SW 1271 (cell line): ENCODE measurements around the gene TRAFD1.
"Not testable (repeated sequence)": the region's sequence is repeated elsewhere in the genome, so short reads cannot be mapped to it uniquely, and the experiment has no call there.

Source experiments
- DNase-seq, 2 experiments: peaks; one replicate each; lab custom pipeline; 2025; lab: John Stamatoyannopoulos, UW

Gene TRAFD1

DNA sequence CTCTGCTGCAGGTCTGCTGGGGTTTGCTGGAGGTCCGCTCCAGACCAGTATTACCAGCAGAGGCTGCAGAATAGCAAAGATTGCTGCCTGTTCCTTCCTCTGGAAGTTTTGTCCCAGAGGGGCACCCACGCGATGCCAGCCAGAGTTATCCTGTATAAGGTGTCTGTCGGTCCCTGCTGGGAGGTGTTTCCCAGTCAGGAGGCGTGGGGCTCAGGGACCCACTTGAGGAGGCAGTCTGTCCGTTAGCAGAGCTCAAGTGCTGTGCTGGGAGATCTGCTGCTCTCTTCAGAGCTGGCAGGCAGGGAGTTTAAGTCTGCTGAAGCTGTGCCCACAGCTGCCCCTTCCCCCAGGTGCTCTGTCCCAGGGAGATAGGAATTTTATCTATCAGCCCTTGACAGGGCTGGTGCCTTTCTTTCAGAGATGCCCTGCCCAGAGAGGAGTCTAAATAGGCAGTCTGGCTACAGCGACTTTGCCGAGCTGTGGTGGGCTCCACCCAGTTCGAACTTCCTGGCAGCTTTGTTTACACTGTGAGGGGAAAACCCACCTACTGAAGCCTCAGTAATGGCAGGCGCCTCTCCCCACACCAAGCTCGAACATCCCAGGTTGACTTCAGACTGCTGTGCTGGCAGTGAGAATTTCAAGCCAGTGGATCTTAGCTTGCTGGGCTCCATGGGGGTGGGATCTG lies 33.2 kb downstream of the TRAFD1 start:
- not testable (repeated sequence) for DNase-seq

DNA sequence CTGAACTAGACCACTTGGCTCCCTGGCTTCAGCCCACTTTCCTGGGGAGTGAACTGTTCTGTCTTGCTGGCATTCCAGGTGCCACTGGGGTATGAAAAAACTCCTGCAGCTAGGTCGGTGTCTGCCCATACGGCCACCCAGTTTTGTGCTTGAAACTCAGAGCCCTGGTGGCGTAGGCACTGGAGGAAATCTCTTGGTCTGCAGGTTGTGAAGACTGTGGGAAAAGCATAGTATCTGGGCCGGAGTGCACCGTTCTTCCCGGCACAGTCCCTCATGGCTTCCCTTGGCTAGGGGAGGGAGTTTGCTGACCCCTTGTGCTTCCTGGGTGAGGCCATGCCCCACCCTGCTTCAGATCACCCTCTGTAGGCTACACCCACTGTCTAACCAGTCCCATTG lies 33.8 kb downstream of the TRAFD1 start:
- no peak for DNase-seq

DNA sequence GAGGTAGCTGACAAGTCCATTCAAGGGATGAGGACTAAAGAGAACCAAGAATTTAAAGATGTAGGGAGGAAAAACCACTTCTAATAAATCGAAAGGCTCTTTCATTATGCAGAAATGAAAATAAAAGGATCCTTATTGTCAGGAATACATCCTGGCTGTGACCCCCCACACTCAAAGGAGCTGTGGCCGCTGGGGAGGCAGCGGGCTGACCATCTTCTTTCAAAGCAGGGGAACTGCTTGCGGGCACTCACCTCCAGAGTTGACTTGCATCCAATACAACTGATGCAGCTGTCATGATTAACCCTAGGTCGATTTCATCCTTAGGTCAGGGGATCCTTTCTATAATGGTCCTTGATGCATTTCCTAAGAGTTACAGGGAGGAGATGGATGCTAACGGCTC lies 35.3 kb downstream of the TRAFD1 start:
- no peak for DNase-seq

DNA sequence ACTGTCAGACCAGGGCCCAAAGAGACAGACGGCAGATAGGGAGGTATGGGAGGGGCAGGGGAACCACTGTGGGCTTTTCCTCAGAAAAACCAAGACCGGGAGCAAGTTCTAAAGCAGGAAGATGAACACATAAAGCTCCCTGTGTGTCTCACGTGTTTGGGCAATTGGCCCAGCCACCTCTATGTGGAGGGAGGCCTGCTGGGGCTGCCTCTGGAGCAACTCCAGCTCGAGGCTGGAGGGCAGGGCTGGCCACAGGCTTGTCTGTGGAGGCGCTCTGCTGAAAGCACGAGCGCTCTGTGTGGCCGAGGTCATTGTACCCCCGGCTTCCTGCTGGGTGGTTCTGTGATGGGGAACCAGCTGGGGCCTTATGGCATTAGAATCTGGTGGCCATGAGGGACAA lies 36.4 kb downstream of the TRAFD1 start:
- DNase-seq = no peak

DNA sequence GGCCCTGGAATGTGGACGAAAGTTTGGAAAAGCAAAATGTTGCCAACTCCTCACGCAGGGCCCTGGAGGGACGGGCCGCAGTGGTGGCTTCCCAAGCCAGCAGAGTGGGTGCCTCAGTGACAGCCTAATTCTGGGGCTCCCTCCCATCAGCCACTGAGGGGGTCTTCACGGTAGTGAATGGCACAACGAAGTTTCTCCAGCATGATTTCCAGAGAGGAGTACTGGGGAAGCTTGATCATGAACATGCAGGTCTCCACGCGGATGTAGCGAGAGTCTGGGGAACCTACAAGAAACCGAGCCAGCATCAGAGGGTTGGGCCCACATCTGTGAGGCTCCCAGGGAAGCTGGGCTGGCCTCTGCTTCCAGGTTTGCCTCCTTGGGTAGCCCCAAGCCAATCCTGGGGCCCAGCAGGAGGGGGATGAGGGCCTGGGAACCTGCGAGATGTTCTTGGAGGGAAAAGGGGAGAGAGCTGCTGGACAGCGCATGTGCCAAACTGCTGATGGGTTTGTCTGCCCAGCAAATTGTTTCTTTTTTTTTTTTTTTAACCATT lies 37.0 kb downstream of the TRAFD1 start:
- no peak for DNase-seq

DNA sequence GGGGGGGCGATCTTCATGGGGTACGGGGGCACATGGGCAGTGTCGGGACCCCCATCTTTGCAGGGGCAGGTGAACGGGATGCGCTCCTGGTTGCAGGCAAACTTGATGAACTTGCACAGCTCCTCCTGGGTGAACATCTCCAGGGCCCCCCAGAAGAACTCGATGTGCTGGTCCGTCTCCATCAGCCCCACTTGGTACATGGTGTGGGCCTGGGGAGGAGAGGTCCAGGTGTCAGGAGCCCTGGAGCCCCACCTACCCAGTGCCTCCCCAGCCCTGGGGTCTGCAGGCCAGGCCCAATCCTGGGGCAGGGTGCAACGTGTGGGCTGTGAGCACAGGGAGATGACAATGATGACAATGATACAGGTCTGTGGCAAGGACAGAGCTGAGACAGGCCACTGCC lies 37.7 kb downstream of the TRAFD1 start:
- DNase-seq = no peak

GRCh38 chr12:112163471-112163991 lies 38.2 kb downstream of the TRAFD1 start:
- DNase-seq = no peak

DNA sequence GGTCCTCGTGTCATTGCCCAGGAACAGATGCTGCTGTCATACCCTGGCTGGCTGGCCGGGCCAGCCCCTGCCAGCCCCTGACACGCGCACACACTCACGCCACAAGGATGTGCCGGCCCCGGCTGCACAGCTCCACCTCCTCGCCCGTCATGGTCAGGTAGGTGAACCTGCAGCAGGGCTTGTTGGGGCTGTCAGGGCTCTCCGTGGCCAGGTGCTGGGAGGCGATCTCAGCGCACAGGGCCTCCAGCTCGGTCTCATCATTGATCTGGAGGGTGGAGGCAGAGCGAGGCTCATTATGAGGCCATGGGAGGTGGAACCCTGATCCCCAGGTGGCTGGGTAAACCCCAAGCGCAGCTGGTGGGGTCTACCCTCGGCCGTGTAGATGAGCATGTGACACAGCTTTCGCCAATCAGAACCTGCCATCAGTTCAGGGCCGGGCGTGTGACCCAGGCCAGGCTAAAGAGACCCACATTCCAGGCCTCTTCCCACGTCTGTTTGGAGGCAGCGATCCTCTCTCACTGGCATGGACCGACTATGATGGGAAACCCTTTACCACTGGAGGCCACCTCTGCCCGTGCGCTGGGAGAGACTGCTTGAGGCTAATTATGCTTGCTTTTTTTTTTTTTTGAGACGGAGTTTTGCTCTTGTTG lies 38.8 kb downstream of the TRAFD1 start:
- no peak for DNase-seq

- DNase-seq = no peak
Measured at GRCh38 chr12:112165624-112166023, 40.3 kb downstream of the TRAFD1 start.

GRCh38 chr12:112166051-112167015 lies 41.0 kb downstream of the TRAFD1 start:
- no peak for DNase-seq

- no peak for DNase-seq
Measured at GRCh38 chr12:112167031-112167461, 41.7 kb downstream of the TRAFD1 start.

DNA sequence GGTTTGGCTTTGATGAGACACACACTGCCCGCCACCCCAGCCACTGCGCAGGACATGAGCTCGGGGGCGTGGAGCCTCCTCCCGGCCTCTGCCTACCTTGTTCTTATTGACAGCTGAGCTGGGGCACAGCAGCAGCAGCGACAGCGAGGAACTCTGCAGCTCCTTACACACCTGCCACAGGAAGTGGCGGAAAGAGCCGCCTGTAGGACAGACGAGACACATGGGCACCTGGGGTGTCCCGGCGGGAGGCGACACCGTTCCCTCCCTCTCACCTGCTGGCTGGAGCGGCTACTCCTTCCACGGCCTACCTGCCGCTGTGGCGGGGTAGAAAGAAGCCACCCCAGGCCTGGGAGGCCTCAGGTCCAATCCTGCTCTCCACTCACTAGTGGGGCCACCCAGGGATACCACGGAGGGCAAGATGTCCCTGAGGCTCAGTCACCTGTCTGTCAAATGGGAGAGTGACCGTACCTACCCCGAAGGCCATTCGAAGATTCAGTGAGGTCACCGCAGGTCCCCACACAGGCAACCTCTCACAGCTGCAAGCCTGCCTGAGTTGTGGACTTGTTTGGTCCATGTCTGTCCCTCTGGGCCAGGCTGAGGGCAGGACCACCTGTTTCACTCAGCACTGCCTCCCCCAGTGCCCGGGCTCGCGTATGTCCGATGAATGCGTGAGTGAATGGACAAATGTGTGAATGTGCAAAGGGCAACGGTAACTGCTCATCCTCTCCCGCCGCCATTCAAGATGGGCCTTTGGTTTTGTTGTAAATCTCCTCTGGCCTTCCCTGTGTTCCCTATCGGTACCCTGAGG lies 42.6 kb downstream of the TRAFD1 start:
- no peak for DNase-seq

DNA sequence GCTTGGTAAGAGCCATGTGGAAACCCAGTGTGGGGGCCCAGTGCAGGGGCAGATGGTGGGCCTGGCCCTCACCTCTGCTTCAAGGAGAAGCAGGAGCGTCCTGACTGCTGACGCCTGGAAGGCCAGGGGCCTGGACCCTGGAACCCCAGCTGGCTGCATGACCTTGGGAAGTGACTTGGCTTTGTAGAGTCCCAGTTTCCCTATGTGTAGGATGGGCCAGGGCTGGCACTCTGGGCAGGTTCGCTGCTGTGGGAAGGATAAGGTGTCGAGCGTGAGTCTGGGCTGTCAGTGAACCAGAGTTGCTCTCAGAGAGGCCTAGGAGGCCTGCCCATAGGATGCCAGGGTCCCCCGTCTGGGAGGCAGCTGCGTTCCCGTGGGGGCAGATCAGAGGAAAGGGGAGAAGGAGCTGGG lies 43.2 kb downstream of the TRAFD1 start:
- DNase-seq = no peak

GRCh38 chr12:112169161-112169872 lies 44.0 kb downstream of the TRAFD1 start:
- DNase-seq = no peak

- DNase-seq = no peak
Measured at GRCh38 chr12:112169966-112170365, 44.6 kb downstream of the TRAFD1 start.

- DNase-seq = no peak
Measured at GRCh38 chr12:112170376-112170775, 45.0 kb downstream of the TRAFD1 start.

DNA sequence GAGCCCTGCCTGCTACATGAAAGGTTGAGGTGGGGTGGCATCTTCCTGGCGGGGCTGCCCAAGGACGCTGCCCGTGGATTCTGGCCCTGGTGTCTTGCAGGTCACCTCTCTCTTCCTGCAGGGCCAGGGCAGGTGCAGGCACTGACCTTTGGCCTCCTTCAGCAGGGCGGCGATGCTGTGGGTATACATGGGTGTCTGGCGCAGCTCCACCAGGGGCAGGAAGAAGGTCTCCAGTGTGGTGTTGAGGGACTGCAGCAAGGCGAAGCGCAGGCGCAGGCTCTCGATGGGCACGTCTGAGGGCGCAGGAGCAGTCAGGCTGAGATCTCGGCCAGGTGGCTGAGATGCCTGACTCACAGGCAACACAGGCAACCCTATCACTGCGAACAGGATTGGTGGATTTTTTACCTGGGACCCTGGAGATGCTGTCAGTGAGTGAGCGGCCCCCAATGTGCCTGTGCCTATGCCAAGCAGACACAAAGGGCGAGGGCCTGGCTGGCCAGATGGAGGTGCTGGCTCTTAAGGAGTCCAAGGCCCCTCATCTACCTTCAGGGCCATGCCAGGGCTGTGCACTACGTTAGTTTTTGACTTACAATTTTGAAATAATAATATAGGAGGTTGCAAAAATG lies 45.7 kb downstream of the TRAFD1 start:
- DNase-seq = no peak

- no peak for DNase-seq
Measured at GRCh38 chr12:112172556-112173324, 47.4 kb downstream of the TRAFD1 start.
